HG03439 (cell line): ENCODE data around the gene RBM26.

Source experiments
- ATAC-seq: cut with Tn5 transposase; IDR thresholded peaks from one replicate; pipeline ENCODE4 v1.9.1; 2021; ENCODE audit warnings: mild to moderate bottlenecking, moderate library complexity; ENCODE audit not compliant: unreplicated experiment

RBM26 gene

DNA sequence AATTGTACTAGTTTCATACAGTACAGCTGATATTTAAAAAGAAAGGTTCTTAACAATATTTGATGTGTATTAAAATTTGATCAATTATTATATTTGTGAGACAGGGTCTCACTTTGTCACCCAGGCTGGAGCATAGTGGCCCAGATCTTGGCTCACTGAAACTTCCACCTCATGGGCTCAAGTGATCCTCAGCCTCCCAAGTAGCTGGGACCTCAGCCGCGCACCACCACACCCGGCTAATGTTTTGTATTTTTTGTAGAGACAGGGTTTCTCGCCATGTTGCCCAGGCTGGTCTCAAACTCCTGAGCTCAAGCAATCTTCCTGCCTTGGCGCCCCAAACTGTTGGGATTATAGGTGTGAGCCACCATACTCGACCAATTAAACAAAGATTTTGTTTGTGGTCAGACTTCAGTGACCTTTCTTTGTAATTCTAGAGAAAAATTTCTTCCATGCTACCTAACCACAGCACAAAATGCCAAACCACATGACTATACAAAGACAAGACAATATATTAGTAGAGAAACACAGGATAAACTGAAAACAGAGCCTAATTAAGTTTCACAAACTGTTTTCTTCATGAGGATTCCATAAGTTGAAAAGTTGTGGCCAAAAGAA is 59.6 kb downstream of the RBM26 start:
- no peak for ATAC-seq

DNA sequence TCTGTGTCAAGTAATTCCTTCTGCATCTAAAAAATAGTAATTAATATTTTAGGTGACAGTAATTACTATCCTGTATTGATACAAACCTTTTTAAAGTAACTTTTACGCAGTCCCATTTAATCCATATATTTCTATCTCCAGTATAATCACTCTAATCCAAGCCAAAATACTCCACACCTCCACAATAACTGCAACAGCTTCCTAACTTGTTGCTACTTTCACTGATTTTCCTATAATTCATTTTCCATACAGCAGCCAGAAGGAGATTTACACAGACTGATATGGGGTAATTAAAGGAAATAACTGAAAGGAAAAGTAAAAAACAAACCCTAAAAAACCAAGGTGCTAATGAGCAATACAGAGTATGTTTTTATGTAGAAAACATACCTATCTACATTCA is 64.9 kb downstream of the RBM26 start:
- no peak for ATAC-seq

GRCh38 chr13:79340490-79340889 is 65.6 kb downstream of the RBM26 start:
- ATAC-seq, result no peak

DNA sequence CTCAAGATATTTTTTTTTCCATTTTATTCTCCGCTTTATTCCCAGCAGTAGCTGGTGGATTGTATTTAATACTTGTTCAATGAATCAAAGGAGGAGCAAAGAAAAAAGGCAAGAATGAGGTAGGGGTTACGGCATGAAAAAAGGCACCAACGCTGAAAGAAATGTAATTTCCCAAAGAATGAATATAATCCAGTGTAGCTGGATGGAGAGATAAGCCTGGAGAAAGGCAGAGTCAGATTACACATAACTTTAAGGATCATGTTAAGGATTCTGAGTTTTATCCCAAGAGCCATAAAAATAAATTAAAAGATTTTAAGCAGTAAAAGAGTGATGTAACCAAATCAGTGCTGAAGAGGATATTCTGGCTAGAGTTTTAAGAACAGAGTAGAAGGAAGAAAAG is 67.7 kb downstream of the RBM26 start:
- no peak for ATAC-seq

GRCh38 chr13:79336966-79337365 is 69.1 kb downstream of the RBM26 start:
- ATAC-seq, result no peak

DNA sequence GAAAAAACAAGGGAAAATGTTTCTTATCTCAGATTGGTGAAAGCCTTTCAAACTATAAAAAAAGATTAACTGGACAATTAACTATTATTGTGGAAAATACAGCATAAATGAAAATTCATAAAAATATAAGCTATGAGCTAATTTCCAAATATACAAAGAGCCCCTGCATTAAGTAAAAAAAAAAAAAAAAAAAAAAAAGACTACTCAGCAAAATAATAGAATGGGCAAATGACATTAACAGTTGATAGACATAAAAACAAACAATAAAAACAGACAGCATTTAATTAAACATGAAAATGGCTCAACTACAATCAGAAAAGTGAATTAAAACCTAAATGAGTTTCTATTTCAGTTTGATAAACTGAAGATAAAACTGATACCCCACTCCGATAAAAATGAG is 77.5 kb downstream of the RBM26 start:
- ATAC-seq, result no peak

DNA sequence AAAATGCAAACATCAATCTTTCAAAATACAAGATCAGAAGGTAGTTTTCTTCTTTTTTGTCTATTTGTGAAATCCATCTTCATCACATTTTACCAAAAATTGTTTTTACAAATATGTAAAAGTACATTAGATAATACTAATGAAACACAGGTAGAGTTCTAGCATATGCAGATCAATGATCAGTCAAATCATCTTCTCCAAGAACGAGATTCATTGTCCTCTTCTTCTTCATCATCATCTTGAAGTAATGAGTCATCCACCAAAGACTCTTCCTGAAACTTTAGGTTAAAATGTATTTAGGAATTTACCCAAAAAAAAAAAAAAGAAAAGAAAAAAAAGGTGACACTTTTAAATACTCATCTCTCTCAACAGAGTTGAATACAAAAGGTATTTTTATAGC is 85.6 kb downstream of the RBM26 start:
- no peak for ATAC-seq

DNA sequence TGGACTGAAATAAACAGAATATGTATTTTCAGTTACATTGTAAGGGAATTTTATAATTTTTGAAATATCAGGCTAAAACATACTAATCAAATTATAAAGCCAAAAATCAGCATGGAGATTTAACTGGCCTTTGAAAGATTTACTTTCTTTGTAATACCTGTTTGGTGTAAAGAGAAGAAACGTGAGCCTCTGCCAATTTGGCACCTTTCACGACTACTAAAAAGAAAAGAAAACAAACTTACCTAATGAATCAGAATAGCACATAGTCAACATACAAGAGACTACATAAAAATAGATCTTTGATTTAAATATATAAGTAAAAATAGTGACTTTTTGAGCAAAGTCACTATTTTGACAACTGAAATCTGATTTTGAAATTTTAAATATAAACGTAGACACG is 87.4 kb downstream of the RBM26 start:
- no peak for ATAC-seq

- ATAC-seq, result no peak
These were observed 88.2 kb downstream of the RBM26 start for GRCh38 chr13:79317856-79318255.

GRCh38 chr13:79314652-79315051 is 91.4 kb downstream of the RBM26 start:
- no peak for ATAC-seq

DNA sequence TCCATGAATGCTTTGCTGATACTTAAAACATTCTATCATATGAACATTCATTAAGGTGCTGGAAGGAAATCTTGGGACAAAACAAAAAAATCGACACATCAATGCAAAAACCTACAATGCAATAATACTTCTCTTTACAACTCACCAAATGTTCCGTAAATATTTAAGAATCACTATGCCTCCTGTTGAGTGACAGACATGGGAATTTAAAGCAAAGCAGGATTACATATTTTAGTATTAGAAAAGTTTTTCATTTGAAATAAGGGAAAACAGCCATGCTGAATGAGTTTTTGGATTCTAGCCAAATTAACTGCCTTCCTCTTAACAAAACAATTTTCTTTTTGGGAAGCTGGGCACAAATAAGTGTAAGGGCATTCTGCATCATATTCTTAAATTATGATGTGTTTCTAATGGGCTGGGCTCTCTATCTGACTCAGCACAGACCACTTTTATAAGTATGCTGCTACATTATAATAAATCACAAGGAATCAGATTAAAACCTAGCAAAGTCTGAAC is 93.7 kb downstream of the RBM26 start:
- ATAC-seq, result no peak

- no peak for ATAC-seq
These were observed 94.7 kb downstream of the RBM26 start for GRCh38 chr13:79311386-79311785.

- no peak for ATAC-seq
These were observed 96.4 kb downstream of the RBM26 start for GRCh38 chr13:79309690-79310089.

DNA sequence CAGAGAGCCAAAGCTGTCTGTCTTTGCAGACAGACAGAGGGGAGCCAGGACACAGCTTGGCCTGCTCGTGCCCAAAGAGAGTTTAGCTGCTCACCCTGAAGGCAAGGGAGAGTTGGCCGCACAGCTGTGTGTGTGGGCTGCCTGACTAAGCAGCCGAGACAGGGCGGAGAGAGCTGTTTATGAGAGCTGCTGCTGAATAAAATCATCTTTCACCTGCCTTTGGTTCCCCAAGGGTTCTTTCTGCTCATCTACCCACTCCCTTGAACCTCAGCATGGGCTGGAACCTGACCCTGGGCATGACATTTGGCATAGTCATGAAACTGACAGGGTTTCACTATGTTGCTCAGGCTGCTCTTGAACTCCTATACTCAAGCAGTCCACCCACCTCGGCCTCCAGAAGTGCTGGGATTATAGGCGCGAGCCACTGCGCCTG is 98.2 kb downstream of the RBM26 start:
- ATAC-seq, result no peak

- ATAC-seq, result no peak
These were observed 98.6 kb downstream of the RBM26 start for GRCh38 chr13:79307433-79307861.

GRCh38 chr13:79306650-79307049 is 99.4 kb downstream of the RBM26 start:
- ATAC-seq, result no peak

DNA sequence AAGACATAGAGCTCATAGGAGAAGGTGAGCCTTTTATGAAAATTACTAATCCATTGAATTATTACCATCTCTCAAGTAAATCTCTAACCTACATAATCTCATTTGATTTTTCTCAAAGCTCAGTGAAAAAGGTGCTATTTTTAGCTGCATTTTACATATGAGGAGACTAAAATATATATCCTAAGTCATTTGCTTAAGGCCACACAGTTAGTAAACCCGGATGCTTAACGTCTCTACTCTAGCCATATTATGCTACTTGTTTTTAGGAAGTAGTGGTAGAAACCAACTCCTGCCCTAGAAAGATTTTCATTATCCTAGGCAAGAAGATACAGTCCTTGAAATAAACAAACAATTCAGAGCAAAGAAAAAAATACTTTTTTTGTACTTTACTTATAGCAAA is 108.9 kb downstream of the RBM26 start:
- ATAC-seq, result no peak

- no peak for ATAC-seq
These were observed 109.9 kb downstream of the RBM26 start for GRCh38 chr13:79295906-79296706.

GRCh38 chr13:79290595-79291244 is 115.3 kb downstream of the RBM26 start:
- no peak for ATAC-seq

DNA sequence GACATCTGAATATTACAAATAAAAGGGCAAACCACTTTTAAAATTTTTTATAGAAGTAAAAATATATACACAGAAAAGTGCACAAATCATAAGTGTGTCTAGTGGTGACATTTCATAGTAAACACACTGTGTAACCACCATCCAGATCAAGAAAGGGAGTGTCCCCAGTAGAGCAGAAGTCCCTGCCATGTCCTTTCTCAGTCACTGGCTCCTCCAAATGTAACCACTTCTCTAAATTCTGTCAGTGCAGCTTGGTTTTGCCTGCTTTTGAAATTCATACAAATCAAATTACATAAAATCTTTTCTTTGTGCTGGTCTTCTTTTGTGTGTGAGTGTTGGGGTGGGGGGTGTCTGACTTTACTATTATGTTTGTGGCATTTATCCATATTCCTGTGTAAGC is 116.5 kb downstream of the RBM26 start:
- no peak for ATAC-seq

DNA sequence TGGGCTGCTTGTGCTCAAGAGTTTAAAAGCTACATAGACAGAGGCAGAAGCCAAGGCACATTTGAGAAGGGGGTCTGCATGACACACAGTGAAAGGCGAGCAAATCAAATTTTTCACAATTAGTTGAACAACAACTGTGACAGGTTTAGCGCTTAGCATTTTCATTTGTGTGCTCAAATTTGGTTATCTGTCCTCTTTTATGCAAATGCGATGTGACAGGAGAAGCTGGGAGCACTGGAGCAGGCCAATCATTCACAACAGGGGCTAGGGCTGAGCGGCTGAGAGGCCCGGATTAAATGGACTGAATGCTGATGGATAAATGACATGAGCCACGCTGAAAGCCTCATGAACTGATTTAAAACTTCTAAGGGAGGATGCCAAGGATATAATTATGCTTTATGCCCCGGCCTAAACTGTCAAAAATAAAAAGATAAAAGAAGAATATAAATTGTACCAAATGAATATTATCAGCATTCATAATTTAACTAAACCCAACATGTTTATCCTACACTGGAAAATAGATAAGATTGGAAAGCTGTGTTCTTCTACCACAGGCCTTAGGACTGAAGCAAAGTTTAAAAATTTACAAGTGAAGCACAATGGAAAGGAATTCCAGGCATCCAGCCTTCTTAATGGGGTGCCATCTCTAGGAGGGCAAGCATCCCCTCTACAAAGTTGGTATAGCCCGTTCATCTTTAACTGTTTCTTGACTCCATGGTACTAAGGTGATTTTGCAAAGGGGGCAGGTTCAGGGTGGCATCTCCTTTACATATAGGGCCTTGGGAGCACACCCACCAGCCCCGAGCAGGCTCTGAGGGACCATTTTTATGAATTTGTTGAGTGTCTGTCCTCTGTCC is 117.9 kb downstream of the RBM26 start:
- ATAC-seq, result no peak
